GM19240 (cell line): ENCODE measurements around the gene ARSI.

Experiments used
- DNase-seq: peaks from one replicate; pipeline ENCODE4 v3.0.0; 2011; ENCODE audit warnings: low spot score; ENCODE audit not compliant: insufficient read length

ARSI gene

GRCh38 chr5:150309101-150309885 is 6.6 kb upstream of the ARSI start:
- DNase-seq = no peak

DNA sequence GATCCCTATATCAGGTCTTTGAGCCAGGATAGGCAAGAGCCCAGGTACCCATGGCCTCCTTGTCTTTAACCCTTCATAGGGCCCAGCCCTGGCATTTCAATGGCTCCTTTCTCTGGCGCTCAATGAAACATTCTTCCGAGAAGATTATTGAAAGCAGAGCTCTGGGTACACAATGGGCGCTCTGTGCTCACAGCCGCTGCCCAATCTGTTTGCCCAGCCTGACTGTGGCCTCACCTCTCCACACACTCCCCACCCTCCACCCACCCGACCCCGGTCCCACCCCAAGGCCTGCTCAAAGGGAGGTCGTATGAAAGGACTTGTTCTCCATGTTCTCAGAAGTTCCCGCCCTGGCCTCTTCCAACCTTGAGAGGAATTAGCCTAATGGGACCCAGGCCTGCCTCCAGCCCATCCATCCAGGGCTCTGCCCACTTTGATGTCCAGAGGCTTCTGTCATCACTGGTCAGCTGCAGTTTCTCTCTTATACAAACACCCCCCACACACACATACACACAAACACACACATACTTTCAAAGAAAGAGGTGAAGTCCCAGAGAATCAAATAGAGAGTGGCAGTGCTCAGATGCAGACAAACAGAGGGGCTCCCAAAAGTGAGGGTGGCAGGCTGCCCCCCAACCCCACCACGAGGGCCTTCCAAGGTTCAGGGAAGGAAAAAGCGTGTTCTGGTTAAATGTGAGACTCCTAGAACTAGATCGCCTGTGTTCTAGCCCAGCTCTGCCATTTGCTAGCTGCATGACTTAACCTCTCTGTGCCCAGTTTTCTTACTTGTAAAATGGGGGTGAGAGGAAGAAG is 5.1 kb upstream of the ARSI start:
- no peak for DNase-seq

GRCh38 chr5:150306775-150307174 is 4.1 kb upstream of the ARSI start:
- DNase-seq = no peak

GRCh38 chr5:150305557-150305956 is 2.9 kb upstream of the ARSI start:
- DNase-seq = no peak

- no peak for DNase-seq
Observed at GRCh38 chr5:150305095-150305494, 2.4 kb upstream of the ARSI start.

DNA sequence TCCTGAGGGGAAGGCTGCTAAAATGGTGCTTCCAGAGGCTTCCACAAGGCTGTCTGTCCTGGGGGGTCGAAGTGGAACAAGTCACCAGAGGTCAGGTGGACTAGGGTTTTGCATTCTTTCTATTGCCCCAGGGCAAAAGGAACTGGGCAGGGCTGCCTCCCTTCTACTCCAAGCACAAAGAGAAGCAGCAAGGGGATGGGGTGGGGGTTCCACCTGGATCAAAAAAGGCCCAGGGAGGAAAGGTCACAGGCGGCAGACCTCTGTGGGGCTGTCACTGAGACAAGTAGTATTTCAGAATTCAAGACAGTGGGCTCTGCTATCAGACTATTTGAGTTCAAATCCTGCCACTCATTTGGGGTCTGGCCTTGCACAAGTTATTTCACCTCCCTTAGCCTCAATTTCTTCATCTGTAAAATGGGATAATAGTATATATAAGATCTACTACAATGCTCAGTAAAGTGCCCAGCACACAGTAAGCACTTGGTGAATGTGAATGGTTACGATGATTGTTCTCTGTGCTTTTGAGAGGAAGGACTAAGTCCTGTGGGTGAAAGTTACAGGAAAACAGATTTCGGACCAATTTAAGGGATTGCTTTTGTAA is 1.9 kb upstream of the ARSI start:
- no peak for DNase-seq

- DNase-seq = no peak
Observed at GRCh38 chr5:150303660-150304386, 1.1 kb upstream of the ARSI start.

GRCh38 chr5:150303070-150303615 is 438 bp upstream of the ARSI start:
- no peak for DNase-seq

GRCh38 chr5:150301901-150302300 is 804 bp downstream of the ARSI start:
- DNase-seq = no peak

DNA sequence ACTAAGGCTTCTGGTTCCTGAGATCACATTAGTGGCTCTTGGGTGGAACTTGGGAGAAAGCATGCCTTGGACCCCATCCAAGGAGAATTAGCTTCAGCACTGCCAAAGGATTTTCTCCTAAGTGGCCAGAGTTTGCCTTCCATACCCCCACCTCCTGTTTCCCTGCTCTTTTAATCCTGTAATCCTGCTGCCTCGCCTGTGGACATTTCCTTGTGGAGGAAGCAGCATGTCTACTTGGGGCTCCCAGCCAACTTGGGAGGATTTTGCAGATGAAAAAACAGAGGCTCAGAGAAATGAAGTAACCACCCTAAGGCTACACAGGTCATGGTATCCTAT is 1.6 kb downstream of the ARSI start:
- DNase-seq = no peak

DNA sequence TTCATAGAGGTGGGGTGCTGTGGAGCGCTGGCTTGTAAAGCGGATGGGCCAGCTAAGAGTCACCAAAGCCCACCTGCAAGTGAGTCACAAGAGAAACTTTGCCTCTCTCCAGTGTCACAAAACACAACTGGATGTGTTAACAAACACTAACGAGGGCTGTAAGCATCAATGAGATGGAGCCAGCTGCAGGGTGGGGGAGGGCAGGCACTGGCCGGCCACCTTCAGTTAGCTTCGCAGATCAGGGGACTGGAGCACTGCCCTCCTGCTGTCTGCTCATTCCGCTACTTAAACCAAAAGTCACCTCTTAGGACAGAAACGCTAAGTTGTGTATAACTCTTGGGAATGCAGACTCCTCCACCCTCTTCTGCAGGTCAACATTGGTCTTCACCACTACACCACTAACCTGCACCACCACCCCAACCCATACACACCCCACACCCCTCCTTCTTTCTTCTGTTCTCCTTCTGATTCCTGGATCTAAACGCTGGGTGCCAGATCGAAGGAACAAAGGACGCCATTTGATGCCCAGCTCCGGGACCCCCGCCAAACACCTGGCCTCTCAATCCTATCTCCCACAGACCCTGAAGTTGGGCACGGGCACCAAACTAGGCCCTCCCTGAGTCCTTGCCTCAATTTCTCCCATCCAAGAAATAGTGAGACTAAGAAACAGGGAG is 2.1 kb downstream of the ARSI start:
- DNase-seq = no peak

DNA sequence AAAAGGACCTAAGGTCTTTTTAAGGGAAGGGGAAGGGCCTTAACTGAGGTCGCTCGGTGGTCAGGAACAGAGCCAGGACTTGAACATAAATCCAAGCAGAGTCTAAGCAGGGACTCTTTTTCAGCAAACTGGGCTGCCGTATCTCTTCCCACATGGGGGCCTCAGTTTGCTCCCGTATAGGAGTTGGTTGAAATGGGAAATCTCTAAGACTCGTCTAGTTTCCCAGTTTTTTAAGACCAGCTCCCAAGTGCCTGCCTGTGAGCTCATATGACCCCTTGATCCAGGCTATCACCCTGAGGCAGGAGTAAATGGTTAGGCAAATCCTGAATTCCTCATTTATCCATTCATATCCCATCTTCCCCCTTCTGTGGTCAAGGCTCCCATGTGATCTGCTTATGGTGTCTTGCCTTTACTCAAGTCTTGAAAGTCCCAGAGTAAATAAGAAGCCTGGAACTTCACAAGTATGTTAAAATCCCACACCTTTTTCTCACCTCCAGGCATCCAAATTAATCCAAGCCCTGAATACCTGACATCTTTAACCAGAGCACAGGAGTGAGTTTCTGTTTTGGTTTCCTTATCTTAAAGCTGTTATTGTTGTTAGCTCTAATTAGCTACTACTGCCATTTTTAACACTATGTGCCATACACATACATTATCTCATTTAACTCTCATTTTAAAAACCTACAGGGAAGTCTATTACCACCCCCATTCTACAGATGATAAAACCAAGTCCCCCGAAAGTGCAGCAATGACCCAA is 3.0 kb downstream of the ARSI start:
- no peak for DNase-seq

GRCh38 chr5:150298701-150299451 is 3.8 kb downstream of the ARSI start:
- no peak for DNase-seq

- no peak for DNase-seq
Observed at GRCh38 chr5:150297934-150298595, 4.6 kb downstream of the ARSI start.

- no peak for DNase-seq
Observed at GRCh38 chr5:150297236-150297890, 5.3 kb downstream of the ARSI start.

- no peak for DNase-seq
Observed at GRCh38 chr5:150296496-150296895, 6.2 kb downstream of the ARSI start.

GRCh38 chr5:150295741-150296486 is 6.8 kb downstream of the ARSI start:
- DNase-seq = no peak

DNA sequence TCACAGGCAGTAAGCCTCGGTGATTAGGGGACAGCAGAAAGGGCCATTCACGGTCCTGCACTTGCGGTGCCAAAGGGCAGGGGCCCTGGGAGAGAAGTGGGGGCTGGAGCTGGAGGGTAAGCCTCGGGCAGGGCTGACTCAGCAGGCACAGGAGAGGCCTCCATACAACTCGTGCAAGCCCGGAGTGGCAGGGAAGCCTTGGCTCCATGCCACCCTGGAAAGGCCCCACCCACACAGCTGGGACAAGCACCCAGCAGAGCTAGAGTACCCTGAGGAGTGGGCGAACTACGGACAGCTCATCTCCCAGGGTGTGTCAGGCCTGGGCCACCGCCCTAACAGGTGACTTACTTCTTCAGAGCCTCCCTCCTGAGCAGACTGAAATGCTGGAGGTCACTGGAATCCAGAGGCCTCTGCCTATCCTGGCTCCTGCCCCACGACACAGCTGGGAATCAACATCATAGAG is 7.5 kb downstream of the ARSI start:
- DNase-seq = no peak
